HG02588 (cell line): ENCODE measurements around the gene ZNF808.
"Not testable (repeated sequence)": the region's sequence is repeated elsewhere in the genome, so short reads cannot be mapped to it uniquely, and the experiment has no call there.

ENCODE experiments used
- ATAC-seq: cut with Tn5 transposase; IDR thresholded peaks from one replicate; pipeline ENCODE4 v1.9.1; 2021; ENCODE audit warnings: mild to moderate bottlenecking, moderate library complexity; ENCODE audit not compliant: unreplicated experiment

Gene ZNF808

GRCh38 chr19:52527134-52527955, at the start of gene ZNF808:
TSS of gene ZNF808 (plus strand) at chr19:52527668. CDS start at chr19:52543285, 15,617 bp downstream.
- peak; percentile 85 for ATAC-seq

GRCh38 chr19:52484111-52484743, 43.2 kb upstream of the ZNF808 start:
- not testable (repeated sequence) for ATAC-seq

DNA sequence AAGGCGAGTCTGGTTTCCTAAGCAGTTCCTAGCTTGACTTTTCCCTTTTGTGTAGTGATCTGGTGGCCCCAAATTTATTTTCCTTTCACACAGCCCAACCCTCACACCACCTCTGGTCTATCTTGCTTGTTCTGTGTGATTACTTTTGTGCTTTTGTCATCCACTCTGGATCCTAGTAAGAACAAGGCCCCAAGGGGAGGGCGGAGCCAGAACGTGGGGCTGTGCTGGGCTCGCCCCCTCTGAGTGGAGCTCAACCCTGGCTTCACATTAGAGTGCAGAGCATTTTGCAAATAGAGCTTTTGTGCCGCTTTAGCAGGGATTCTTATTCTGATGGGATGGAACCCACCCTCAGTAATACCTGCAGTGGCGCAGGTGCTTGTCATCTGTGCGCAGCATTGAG, 42.4 kb upstream of the ZNF808 start:
- ATAC-seq, result not testable (repeated sequence)

GRCh38 chr19:52485561-52486240, 41.8 kb upstream of the ZNF808 start:
- ATAC-seq, result not testable (repeated sequence)

DNA sequence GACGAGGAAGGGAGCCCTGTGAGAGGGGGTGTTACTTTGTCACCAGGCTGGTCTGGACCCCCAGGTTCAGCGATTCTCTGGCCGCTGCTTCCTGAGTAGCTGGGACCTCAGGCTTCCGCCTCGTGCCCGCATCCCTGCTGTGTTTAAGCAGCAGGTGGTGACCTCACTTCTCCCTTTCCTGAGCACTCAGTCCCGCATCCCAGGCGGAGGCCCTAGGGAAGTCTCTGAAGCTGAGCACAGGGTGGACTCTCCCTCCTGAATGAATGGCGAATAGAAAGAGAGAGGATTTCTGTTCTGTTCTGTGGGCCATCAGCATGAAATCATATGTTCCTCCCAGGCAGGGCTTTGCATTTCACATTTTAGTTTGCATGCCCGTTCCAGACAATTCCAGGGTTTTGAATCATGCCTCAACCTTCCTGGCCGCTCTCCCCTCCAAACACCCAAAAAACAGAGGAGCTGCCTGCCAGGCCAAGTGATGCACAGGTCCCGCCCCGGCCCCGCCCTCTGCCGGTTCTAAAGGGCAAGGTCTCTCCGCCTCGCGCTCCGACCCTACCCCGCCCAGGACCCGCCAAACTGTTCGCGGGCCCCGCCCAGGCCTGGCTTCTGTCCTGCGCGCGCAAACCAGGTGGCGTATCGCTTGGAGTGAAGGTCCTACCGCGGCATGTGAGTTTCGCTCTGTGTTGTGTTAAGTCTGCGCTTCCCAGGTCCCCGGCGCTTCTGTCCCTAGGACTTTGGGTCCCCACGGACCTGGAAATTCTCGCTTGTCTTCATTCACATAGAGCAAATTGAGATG, 35.1 kb upstream of the ZNF808 start:
- ATAC-seq, result no peak

GRCh38 chr19:52492994-52493470, 34.4 kb upstream of the ZNF808 start:
- ATAC-seq, result no peak

- no peak for ATAC-seq
Measured at GRCh38 chr19:52494518-52494917, 33.0 kb upstream of the ZNF808 start.

- no peak for ATAC-seq
Measured at GRCh38 chr19:52498571-52498970, 28.9 kb upstream of the ZNF808 start.

DNA sequence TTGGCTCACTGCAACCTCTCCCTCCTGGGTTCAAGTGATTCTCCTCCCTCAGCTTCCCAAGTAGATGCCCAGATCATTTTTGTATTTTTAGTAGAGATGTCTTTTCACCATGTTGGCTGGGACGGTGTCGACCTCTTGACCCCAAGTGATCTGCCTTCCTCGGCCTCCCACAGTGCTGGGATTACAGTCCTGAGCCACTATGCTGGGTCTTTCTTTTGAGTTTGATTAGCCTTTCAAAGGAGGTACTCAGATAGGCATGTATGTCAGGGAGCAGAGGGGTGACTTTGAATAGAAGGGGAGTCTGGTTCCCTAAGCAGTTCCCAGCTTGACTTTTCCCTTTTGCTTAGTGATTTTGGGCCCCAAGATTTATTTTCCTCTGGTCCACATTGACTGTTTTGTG, 27.0 kb upstream of the ZNF808 start:
- ATAC-seq, result not testable (repeated sequence)

DNA sequence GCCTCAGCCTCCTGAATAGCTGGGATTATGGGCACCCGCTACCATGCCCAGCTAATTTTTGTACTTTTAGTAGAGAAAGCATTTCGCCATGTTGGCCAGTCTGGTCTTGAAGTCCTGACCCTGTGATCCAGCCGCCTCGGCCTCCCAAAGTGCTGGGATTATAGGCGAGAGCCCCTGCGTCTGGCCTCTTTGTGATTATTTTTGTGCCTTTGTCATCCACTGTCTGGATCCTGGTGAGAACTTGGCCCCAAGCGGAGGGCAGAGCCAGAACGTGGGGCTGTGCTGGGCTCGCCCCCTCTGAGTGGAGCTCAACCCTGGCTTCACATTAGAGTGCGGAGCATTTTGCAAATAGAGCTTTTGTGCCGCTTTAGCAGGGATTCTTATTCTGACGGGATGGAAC, 26.5 kb upstream of the ZNF808 start:
- ATAC-seq, result not testable (repeated sequence)

GRCh38 chr19:52507266-52507665, 20.2 kb upstream of the ZNF808 start:
- no peak for ATAC-seq

GRCh38 chr19:52516191-52516590, 11.3 kb upstream of the ZNF808 start:
- ATAC-seq, result no peak

DNA sequence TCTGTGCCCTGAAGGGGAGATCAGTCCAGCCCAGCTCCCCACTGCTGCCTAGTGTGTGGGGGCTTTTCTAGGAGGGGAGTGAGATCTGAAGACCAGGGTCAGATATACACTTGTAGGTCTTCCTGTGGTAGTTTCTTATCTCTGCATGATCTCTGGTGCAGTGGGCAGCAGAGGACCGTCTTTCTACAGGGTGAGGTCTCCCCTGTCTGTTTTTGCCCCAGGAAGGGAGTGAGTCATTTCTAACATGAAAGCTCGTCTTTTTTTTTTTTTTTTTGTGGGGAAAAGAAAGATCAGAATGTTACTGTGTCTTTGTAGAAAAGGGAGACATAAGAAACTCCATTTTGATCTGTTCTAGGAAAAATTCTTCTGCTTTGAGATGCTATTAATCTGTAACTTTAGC, 8.8 kb upstream of the ZNF808 start:
- ATAC-seq, result no peak

DNA sequence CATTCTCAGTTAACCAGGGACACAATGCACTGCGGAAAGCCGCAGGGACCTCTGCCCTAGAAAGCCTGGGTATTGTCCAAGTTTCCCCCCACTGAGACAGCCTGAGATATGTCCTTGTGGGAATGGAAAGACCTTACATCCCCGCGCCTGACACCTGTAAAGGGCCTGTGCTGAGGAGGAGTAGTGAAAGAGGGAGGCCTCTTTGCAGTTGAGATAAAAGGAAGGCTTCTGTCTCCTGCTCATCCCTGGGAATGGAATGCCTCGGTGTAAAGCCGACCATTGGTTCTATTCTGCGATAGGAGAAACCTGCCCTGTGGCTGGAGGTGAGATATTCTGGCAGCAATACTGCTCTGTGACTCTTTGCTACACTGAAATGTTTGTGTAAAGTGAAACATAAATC, 8.3 kb upstream of the ZNF808 start:
- not testable (repeated sequence) for ATAC-seq

- no peak for ATAC-seq
Measured at GRCh38 chr19:52520013-52520412, 7.5 kb upstream of the ZNF808 start.

- no peak for ATAC-seq
Measured at GRCh38 chr19:52522551-52522950, 4.9 kb upstream of the ZNF808 start.

- ATAC-seq, result no peak
Measured at GRCh38 chr19:52524086-52524485, 3.4 kb upstream of the ZNF808 start.

DNA sequence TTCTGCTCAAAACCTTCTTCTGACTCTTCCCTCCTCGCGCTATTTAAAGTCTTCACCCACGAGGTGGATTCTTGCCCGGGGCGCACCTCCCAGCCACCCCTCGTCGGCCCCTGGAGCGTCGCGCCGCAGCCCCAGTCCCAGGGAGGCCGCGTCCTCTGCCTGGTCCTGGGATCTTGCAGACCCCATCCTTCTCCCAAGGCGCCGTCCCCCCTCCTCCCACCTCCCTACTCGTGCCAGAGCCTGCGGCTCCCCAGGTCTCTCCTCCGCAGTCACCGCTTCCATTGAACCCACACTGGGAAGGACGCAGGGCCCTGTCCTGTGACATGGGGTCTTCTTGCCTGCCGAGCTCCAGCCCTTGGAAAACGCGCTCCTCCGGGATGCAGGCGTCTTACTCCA, 486 bp downstream of the ZNF808 start:
- ATAC-seq, result peak; percentile 9

DNA sequence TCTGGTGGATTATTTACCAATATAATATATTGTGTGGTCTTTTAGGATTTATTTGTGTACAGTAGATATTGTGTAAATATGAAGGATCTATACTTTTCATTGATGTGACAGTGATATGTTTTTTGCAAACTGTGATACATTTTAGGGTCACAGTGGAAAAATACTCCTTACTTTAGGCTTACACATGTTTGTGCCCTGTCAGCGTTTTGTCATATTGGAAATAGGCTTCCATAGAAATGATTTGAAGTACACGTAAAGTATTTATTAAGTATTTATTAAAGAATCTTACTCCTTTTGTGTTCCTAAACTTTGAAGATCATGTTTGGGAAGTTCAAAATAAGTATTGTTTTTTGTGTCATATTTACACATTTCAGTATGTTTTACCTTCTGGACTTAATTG, 5.0 kb downstream of the ZNF808 start:
- no peak for ATAC-seq

DNA sequence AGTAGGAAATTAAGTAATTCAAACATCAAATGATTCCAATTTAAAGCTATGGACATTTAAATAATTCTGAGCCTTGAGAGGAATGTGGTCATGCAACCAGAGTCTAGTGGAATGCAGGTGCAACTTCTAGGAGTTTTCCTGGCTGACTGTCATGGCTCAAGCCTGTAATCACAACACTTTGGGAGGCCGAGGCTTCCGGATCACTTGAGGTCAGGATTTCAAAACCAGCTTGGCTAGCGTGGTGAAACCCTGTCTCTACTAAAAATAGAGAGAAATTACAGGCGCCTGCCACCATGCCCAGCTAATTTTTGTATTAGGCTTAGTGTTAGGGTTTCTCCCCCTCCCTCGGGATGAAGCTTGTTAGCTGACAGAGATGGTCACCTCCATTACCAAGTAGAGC, 6.4 kb downstream of the ZNF808 start:
- no peak for ATAC-seq

- ATAC-seq, result not testable (repeated sequence)
Measured at GRCh38 chr19:52535385-52535770, 7.9 kb downstream of the ZNF808 start.
